Upper lobe of left lung (tissue), 4 donors: ENCODE measurements around the gene STING1.
"Not testable (repeated sequence)": the region's sequence is repeated elsewhere in the genome, so short reads cannot be mapped to it uniquely, and the experiment has no call there.

Experiments used
- EP300 ChIP-seq, 4 donors: sonication (generic); formaldehyde crosslinking; IDR thresholded peaks; one replicate each; pipeline ENCODE4 v1.5.1; 2017; ENCODE audit warnings: antibody characterized with exemption in 4 of 4, control low read depth in 2 of 4
- POLR2A ChIP-seq, 4 donors: fragments of 450-650 bp; IDR thresholded peaks; one replicate each; pipeline ENCODE4 v1.5.1; 2016 to 2017; ENCODE audit warnings: antibody characterized with exemption in 4 of 4, mild to moderate bottlenecking in 2 of 4
- TF ChIP-seq, protein P1 (sequence below), 6 experiments: fragments of 450-650 bp in 4 of 6; fragments of 200-600 bp in 2 of 6; sonication (generic) in 2 of 6; IDR thresholded peaks; one replicate each; pipeline ENCODE4 v1.5.1; 2016 to 2019; ENCODE audit warnings: antibody characterized with exemption in 6 of 6

DNA sequence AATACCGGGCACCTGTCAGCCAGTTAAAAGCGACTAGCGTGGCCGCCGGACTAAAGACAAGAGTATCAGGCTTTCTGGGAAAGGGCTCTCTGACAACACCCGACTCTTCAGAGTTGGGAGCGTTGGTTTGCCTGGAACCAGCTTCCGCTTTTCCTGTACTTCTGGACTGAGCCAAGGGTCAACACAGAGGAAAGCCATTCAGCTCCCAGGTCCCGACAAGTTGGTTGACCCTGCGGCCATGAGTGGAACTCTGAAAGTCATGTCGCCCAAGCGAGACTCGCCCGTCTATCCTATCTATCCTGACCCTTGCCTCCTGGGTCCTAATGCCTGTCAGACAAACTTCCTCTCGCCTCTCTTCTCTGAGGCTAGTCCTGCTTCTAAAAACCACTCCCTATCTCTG lies 21.3 kb upstream of the STING1 start:
- not testable (repeated sequence) for TF ChIP-seq POLR2A, EP300 (IDR thresholded peaks at IDR 0.05)
- TF ChIP-seq, protein P1, sequence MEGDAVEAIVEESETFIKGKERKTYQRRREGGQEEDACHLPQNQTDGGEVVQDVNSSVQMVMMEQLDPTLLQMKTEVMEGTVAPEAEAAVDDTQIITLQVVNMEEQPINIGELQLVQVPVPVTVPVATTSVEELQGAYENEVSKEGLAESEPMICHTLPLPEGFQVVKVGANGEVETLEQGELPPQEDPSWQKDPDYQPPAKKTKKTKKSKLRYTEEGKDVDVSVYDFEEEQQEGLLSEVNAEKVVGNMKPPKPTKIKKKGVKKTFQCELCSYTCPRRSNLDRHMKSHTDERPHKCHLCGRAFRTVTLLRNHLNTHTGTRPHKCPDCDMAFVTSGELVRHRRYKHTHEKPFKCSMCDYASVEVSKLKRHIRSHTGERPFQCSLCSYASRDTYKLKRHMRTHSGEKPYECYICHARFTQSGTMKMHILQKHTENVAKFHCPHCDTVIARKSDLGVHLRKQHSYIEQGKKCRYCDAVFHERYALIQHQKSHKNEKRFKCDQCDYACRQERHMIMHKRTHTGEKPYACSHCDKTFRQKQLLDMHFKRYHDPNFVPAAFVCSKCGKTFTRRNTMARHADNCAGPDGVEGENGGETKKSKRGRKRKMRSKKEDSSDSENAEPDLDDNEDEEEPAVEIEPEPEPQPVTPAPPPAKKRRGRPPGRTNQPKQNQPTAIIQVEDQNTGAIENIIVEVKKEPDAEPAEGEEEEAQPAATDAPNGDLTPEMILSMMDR (IDR thresholded peaks at IDR 0.05): not testable (repeated sequence)
